K562 (cell line): ENCODE results near the gene RAP1A. TPM values are rescaled to one million over a fixed set of nuclear protein-coding genes. Genes with fewer than 3 reads are reported as not detected.

Source experiments
- CBX8 ChIP-seq: fragments of 200-600 bp; sonication (generic); IDR thresholded peaks from 2 replicates; pipeline ENCODE4 v1.6.1; 2012; ENCODE audit warnings: borderline replicate concordance, mixed run types, low read depth, mild to moderate bottlenecking, moderate library complexity, mixed read lengths, low read length, control low read depth, inconsistent platforms; ENCODE audit not compliant: poor library complexity, severe bottlenecking; ENCODE audit errors: extremely low read depth
- CC2D1A ChIP-seq: fragments of 450-650 bp; IDR thresholded peaks from 2 replicates; pipeline ENCODE4 v1.6.1; 2017; ENCODE audit warnings: mild to moderate bottlenecking
- CTCFL ChIP-seq: IDR thresholded peaks from 2 replicates; pipeline ENCODE4 v1.6.1; 2011; ENCODE audit warnings: borderline replicate concordance, low read depth, mild to moderate bottlenecking, moderate library complexity, low read length; ENCODE audit not compliant: insufficient read depth, poor library complexity, severe bottlenecking
- DACH1 ChIP-seq: fragments of 450-650 bp; IDR thresholded peaks from 2 replicates; pipeline ENCODE4 v1.6.1; 2018; ENCODE audit not compliant: partially characterized antibody
- EP300 ChIP-seq: IDR thresholded peaks from 2 replicates; pipeline ENCODE4 v1.6.1; 2012; ENCODE audit warnings: low read length, improper control_type of control experiment
- GABPB2 ChIP-seq: fragments of 250-450 bp; sonication (Bioruptor Pico); conservative IDR thresholded peaks from 2 replicates; pipeline ENCODE4 v1.5.1; 2021; ENCODE audit warnings: mild to moderate bottlenecking
- HDAC8 ChIP-seq: fragments of 450-650 bp; IDR thresholded peaks from 2 replicates; pipeline ENCODE4 v1.6.1; 2016; ENCODE audit warnings: mild to moderate bottlenecking, missing genetic modification characterization, moderate library complexity, missing compliant biosample characterization
- NCOA6 ChIP-seq: fragments of 450-650 bp; IDR thresholded peaks from 2 replicates; pipeline ENCODE4 v1.6.1; 2017; ENCODE audit warnings: mild to moderate bottlenecking
- POLR2H ChIP-seq: IDR thresholded peaks from 2 replicates; pipeline ENCODE4 v1.6.1; 2016; ENCODE audit warnings: missing genetic modification characterization, low read depth, mild to moderate bottlenecking, control low read depth, missing compliant biosample characterization, moderate library complexity
- RBM14 ChIP-seq: fragments of 200-400 bp; formaldehyde crosslinking; IDR thresholded peaks from 2 replicates; pipeline ENCODE4 v1.6.1; 2018; ENCODE audit warnings: low read depth, mild to moderate bottlenecking, low read length, moderate library complexity, borderline replicate concordance; ENCODE audit not compliant: insufficient read depth
- RHOXF2B ChIP-seq: fragments of 250-450 bp; sonication (Bioruptor Pico); conservative IDR thresholded peaks from 2 replicates; pipeline ENCODE4 v1.5.1; 2021
- RREB1 ChIP-seq: fragments of 250-450 bp; sonication (Bioruptor Pico); IDR thresholded peaks from 2 replicates; pipeline ENCODE4 v1.4.0; 2020
- RUNX1 ChIP-seq: sonication (generic); IDR thresholded peaks from 2 replicates; pipeline ENCODE4 v1.6.1; 2016; ENCODE audit warnings: antibody characterized with exemption, low read depth
- SREBF1 ChIP-seq: fragments of 150-350 bp; IDR thresholded peaks from 2 replicates; pipeline ENCODE4 v1.6.1; 2014; ENCODE audit warnings: antibody characterized with exemption, low read depth, low read length, borderline replicate concordance
- TGIF2 ChIP-seq: sonication (generic); formaldehyde crosslinking; IDR thresholded peaks from 2 replicates; pipeline ENCODE4 v1.8.1; 2022; ENCODE audit warnings: mild to moderate bottlenecking, missing genetic modification reagents, moderate library complexity
- ZNF766 ChIP-seq: fragments of 200-800 bp; sonication (Bioruptor generic); conservative IDR thresholded peaks from 2 replicates; pipeline ENCODE4 v1.6.1; 2016; ENCODE audit warnings: missing genetic modification characterization, missing compliant biosample characterization
- polyA plus RNA-seq, 8 experiments: library from polyadenylated mRNA; depleted of rRNA in 4 of 8; stranded (reverse) in 5 of 8; unstranded in 3 of 8; fragments of >200 nt; fragmentation: Nextera tagmentation in 2 of 8; fragmentation: Illumina TruSeq in 1 of 8; extraction: Ambion mirVana in 2 of 8; extraction: Trizol in 1 of 8; gene quantifications; 2 replicates each; pipeline versions ENCODE4 v1.2.1 to v1.2.3, GENCODE V29; 2011 to 2014; ENCODE audit warnings: inconsistent platforms in 1 of 8, missing spikeins in 1 of 8
- total RNA-seq, 7 experiments: library from RNA; depleted of rRNA in 6 of 7; stranded (reverse); fragments of >200 nt in 6 of 7; fragmentation: Illumina TruSeq in 2 of 7; extraction: Trizol in 2 of 7; gene quantifications; 2 replicates each; pipeline versions ENCODE4 v1.2.1 to v1.2.3, GENCODE V29; 2011 to 2021; ENCODE audit warnings: low replicate concordance in 1 of 7
- TF ChIP-seq, protein P1 (sequence below), 2 experiments: fragments of 450-650 bp in 1 of 2; sonication (generic) in 1 of 2; formaldehyde crosslinking in 1 of 2; IDR thresholded peaks in 1 of 2; conservative IDR thresholded peaks in 1 of 2; 2 replicates each; pipeline versions ENCODE4 v1.6.1 to v1.8.1; 2016 to 2023; ENCODE audit warnings: mild to moderate bottlenecking in 2 of 2, moderate library complexity in 2 of 2, inconsistent platforms in 1 of 2, missing genetic modification reagents in 1 of 2

Gene RAP1A
- total and polyA plus RNA-seq, 9 of the 15 experiments (the other 6 are each of a cell fraction or from before 2014, with no cell fraction given) = 13.4 to 86.2 (median 32.5) TPM

GRCh38 chr1:111755331-111756123, 135.9 kb downstream of the RAP1A start, which contains the start of gene DDX20 (continued):
- TF ChIP-seq RREB1 (peak; percentile 2; the same call in 1 of the 2 replicates), DACH1 (no peak), POLR2H (no peak), HDAC8 (peak; percentile 86), RHOXF2B (CRISPR knock-in tag) (no peak), TGIF2 (CRISPR knock-in tag) (peak; percentile 49; the same call in 1 of the 2 replicates), NCOA6 (peak; percentile 60; the same call in 1 of the 2 replicates), GABPB2 (CRISPR knock-in tag) (no peak), RUNX1 (peak; percentile 16; the same call in 1 of the 2 replicates), RBM14 (0 out of 2 replicates have a peak, but pooled peaks have one; percentile 3), EP300 (peak; percentile 16; the same call in 1 of the 2 replicates), CTCFL (peak; percentile 93), ZNF766 (peak; percentile 44; the same call in 1 of the 2 replicates), SREBF1 (0 out of 2 replicates have a peak, but pooled peaks have one; percentile 16), CC2D1A (peak; percentile 59; the same call in 1 of the 2 replicates), CBX8 (no peak)
- TF ChIP-seq, protein P1, sequence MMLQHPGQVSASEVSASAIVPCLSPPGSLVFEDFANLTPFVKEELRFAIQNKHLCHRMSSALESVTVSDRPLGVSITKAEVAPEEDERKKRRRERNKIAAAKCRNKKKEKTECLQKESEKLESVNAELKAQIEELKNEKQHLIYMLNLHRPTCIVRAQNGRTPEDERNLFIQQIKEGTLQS (IDR thresholded peaks at IDR 0.05) = peak; percentile 74
- TF ChIP-seq, protein P1 (CRISPR knock-in tag; conservative IDR thresholded peaks at IDR 0.05) = 0 out of 2 replicates have a peak, but pooled peaks have one; percentile 21
